GM19025 (cell line): ENCODE results near the gene MED16.
"Not testable (repeated sequence)": the region's sequence is repeated elsewhere in the genome, so short reads cannot be mapped to it uniquely, and the experiment has no call there.

ENCODE experiments used
- ATAC-seq: cut with Tn5 transposase; IDR thresholded peaks from one replicate; pipeline ENCODE4 v1.9.1; 2021; ENCODE audit warnings: mild to moderate bottlenecking, low read depth, moderate library complexity; ENCODE audit not compliant: unreplicated experiment

Gene MED16

GRCh38 chr19:858868-859843 lies 33.8 kb downstream of the MED16 start, which contains the start of gene CFD:
CFD (plus strand) TSS chr19:859664; CDS start chr19:859690, 26 bp downstream.
- ATAC-seq = no peak

- no peak for ATAC-seq
Measured at GRCh38 chr19:858284-858683, 34.7 kb downstream of the MED16 start.

GRCh38 chr19:855566-856120 lies 37.3 kb downstream of the MED16 start:
- no peak for ATAC-seq

GRCh38 chr19:855142-855541 lies 37.8 kb downstream of the MED16 start:
- ATAC-seq = no peak

- no peak for ATAC-seq
Measured at GRCh38 chr19:854549-854948, 38.4 kb downstream of the MED16 start.

GRCh38 chr19:853614-854220 lies 39.3 kb downstream of the MED16 start:
- not testable (repeated sequence) for ATAC-seq

- no peak for ATAC-seq
Measured at GRCh38 chr19:853014-853585, 39.9 kb downstream of the MED16 start.

GRCh38 chr19:852136-853013 lies 40.6 kb downstream of the MED16 start, which contains the start of gene ELANE:
ELANE (plus strand) TSS chr19:852303; CDS start chr19:852329, 26 bp downstream.
- ATAC-seq = no peak

- no peak for ATAC-seq
Measured at GRCh38 chr19:850979-851335, 42.0 kb downstream of the MED16 start.

- no peak for ATAC-seq
Measured at GRCh38 chr19:850221-850978, 42.6 kb downstream of the MED16 start.

- ATAC-seq = not testable (repeated sequence)
Measured at GRCh38 chr19:849195-849594, 43.8 kb downstream of the MED16 start.

GRCh38 chr19:848386-848921 lies 44.5 kb downstream of the MED16 start:
- ATAC-seq = no peak

- no peak for ATAC-seq
Measured at GRCh38 chr19:845707-846521, 47.1 kb downstream of the MED16 start.

- ATAC-seq = no peak
Measured at GRCh38 chr19:844546-844971, 48.4 kb downstream of the MED16 start.

- no peak for ATAC-seq
Measured at GRCh38 chr19:843836-844545, 49.0 kb downstream of the MED16 start.

- no peak for ATAC-seq
Measured at GRCh38 chr19:843180-843835, 49.7 kb downstream of the MED16 start.

GRCh38 chr19:842802-843179 lies 50.2 kb downstream of the MED16 start:
- not testable (repeated sequence) for ATAC-seq
